ENCODE data around the gene SMYD3. TPM values are rescaled to one million over a fixed set of nuclear protein-coding genes. Genes with fewer than 3 reads are reported as not detected.
"Not testable (repeated sequence)": the region's sequence is repeated elsewhere in the genome, so short reads cannot be mapped to it uniquely, and the experiment has no call there.

The SMYD3 gene
- polyA plus RNA-seq, 3 donors: 29.0 to 36.5 (median 32.0) TPM

GRCh38 chr1:245945136-245945535 is 561.9 kb downstream of the SMYD3 start:
- not testable (repeated sequence) for DNase-seq (ENCODE audit: low read depth in 3 of 3, low spot score in 2 of 3)

DNA sequence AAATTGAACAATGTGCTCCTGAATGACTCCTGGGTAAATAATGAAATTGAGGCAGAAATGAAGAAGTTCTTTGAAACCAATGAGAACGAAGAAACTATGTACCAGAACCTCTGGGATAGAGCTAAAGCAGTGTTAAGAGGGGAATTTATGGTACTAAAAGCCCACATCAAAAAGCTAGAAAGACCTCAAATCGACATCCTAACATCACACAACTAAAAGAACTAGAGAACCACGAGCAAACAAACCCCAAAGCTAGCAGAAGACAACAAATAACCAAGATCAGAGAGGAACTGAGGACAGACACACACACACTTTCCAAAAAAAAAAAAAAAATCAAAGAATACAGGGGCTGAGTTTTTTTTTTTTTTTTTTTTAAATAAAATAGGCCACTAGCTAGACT is 564.2 kb downstream of the SMYD3 start:
- no peak for DNase-seq (ENCODE audit: low read depth in 3 of 3, low spot score in 2 of 3)

- not testable (repeated sequence) for DNase-seq (ENCODE audit: low read depth in 3 of 3, low spot score in 2 of 3)
These were observed 565.3 kb downstream of the SMYD3 start for GRCh38 chr1:245941771-245942170.

GRCh38 chr1:245939756-245940345 is 567.2 kb downstream of the SMYD3 start:
- no peak for DNase-seq (ENCODE audit: low read depth in 3 of 3, low spot score in 2 of 3)

DNA sequence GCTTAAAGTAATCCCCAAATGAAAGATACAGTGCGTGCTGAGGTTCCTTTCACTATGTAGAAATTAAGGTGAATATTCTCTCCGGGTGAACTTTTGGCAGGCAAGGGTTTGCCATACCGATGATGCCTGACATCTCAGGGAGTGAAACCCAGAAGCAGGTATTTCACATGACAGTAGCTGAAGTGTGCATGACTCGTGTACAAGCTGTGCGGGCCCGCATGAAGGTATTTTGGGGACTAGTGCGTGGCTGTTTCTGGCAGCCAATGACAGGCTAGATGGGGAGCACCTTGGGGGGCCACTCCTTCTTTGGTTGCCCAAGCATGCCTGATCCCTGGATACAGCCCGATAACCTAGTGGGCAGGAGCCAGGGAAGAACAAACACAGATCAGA is 569.0 kb downstream of the SMYD3 start:
- no peak for DNase-seq (ENCODE audit: low read depth in 3 of 3, low spot score in 2 of 3)

DNA sequence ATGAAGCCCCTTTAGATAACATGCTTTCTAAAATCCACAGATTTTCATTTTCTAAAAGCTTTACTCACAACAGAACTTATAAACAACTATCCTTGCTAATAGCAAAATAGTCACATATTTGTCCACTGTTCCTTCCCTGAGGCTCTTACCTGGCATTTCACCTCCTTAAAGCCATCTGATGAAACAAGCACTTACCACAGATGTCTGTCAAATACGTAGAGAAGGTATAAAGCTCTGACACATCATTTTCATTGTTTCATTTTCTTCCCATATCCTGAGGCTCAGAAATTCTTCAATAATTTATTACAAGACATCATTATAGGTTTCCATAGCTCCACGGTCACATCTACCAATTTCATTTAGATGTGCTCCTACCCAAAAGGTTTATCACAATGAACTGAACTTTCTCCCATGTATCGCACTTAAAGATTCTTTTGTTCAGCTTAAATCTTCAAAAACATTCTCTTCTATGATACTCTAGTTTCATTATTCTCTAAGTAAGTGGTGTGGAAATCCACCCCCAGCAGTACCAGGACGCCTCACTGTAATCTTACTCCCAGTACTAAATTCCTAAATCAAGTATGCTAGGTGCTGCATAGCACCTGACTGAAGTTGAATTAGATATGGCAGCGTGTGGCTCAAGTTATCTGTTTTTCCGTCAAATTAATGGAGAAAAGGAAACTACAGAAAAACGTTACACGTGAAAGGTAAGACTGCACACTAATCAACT is 569.6 kb downstream of the SMYD3 start:
- no peak for DNase-seq (ENCODE audit: low read depth in 3 of 3, low spot score in 2 of 3)

- DNase-seq (ENCODE audit: low read depth in 3 of 3, low spot score in 2 of 3): no peak
These were observed 572.7 kb downstream of the SMYD3 start for GRCh38 chr1:245934409-245934808.

GRCh38 chr1:245933431-245934045 is 573.5 kb downstream of the SMYD3 start:
- no peak for DNase-seq (ENCODE audit: low read depth in 3 of 3, low spot score in 2 of 3)

GRCh38 chr1:245932302-245932972 is 574.6 kb downstream of the SMYD3 start:
- no peak for DNase-seq (ENCODE audit: low read depth in 3 of 3, low spot score in 2 of 3)

- DNase-seq (ENCODE audit: low read depth in 3 of 3, low spot score in 2 of 3): no peak
These were observed 575.6 kb downstream of the SMYD3 start for GRCh38 chr1:245931450-245931849.

- no peak for DNase-seq (ENCODE audit: low read depth in 3 of 3, low spot score in 2 of 3)
These were observed 577.9 kb downstream of the SMYD3 start for GRCh38 chr1:245929224-245929623.

GRCh38 chr1:245926888-245927287 is 580.2 kb downstream of the SMYD3 start:
- peak in 2 of 3 donors; percentile 27 to 33 for DNase-seq (ENCODE audit: low read depth in 3 of 3, low spot score in 2 of 3)

- DNase-seq (ENCODE audit: low read depth in 3 of 3, low spot score in 2 of 3): no peak
These were observed 583.9 kb downstream of the SMYD3 start for GRCh38 chr1:245923215-245923614.

DNA sequence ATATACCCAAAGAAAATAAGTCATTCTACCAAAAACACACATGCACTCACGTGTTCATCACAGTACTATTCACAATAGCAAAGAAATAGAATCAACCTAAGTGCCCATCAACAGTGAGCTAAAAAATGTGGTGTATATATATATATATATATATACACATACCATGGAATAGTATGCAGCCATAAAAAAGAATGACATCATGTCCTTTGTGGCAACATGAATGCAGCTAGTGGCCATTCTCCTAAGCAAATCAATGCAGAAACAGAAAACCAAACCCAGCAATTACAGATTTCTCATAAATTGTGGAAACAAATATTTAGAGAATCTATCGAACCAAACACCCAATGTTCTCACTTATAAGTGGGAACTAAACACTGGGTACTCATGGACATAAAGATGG is 585.7 kb downstream of the SMYD3 start:
- DNase-seq (ENCODE audit: low read depth in 3 of 3, low spot score in 2 of 3): no peak

DNA sequence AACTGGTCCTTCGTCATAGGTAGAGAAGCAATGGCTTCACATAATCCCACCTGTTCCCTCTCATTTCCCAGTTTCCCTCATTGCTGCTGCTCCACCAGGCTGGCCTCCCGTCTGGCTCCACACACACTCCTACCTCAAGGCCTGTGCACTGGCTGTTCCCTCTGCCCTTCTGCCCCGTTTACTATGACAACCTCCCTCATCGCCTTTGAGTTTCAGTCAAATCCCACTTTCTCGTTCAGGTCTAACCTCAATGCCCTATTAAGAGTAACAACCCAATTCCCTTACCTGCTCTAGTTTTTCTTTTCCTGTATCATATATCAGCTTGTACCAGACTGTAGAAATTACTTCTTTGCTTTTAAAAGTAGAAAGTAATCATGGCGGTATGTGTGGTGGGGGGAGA is 589.7 kb downstream of the SMYD3 start:
- DNase-seq (ENCODE audit: low read depth in 3 of 3, low spot score in 2 of 3): no peak

GRCh38 chr1:245915841-245916240 is 591.2 kb downstream of the SMYD3 start:
- no peak for DNase-seq (ENCODE audit: low read depth in 3 of 3, low spot score in 2 of 3)

DNA sequence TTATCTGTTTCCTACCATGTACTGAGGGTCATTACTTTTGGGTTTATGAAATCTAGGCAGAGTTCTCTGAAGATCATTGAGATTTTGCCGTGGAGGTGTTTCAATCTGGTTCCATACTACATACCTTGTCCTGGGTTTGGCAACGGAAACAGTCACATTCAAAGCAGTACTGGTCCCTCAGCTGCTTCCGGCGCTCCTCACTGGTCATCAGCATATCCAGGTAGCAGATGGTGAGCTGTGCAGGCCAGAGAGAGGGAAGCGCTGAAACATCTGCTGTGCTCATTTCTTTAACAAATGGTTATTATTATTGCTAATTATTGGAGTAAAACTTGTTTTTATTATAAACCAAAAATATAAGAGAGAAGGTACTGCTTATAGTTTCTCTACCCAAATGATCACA is 591.7 kb downstream of the SMYD3 start:
- no peak for DNase-seq (ENCODE audit: low read depth in 3 of 3, low spot score in 2 of 3)

DNA sequence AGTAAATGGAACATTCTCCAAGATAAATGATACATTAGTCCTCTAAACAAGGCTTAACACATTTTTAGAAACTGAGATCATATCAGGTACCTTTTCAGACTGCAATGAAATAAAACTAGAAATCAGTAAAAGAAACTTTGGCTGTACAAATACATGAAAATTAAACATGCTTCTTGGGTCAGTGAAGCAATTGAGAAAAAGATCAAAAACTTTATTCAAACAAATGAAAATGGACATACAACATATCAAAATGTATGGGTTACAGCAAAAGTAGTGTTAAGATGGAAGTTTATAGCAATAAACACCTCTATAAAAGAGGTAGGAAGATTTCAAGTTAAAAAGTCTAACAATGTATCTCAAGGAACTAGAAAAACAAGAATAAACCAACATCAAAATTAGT is 598.5 kb downstream of the SMYD3 start:
- DNase-seq (ENCODE audit: low read depth in 3 of 3, low spot score in 2 of 3): no peak

- no peak for DNase-seq (ENCODE audit: low read depth in 3 of 3, low spot score in 2 of 3)
These were observed 600.9 kb downstream of the SMYD3 start for GRCh38 chr1:245906207-245906606.

DNA sequence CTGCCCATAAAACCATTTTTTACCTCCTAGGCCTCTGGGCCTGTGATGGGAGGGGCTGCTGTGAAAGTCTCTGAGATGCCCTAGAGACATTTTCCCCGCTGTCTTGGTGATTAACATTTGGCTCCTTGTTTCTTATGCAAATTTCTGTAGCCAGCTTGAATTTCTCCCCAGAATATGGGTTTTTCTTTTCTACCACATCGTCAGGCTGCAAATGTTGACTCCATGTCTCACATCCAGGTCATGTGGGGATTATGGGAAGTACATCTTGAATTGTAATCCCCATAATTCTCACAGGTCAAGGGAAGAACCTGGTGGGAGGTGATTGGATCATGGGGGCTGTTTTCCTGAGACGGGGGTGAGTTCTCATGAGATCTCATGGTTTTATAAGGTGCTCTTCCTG is 603.2 kb downstream of the SMYD3 start:
- no peak for DNase-seq (ENCODE audit: low read depth in 3 of 3, low spot score in 2 of 3)

- DNase-seq (ENCODE audit: low read depth in 3 of 3, low spot score in 2 of 3): no peak
These were observed 605.5 kb downstream of the SMYD3 start for GRCh38 chr1:245901565-245901964.

- DNase-seq (ENCODE audit: low read depth in 3 of 3, low spot score in 2 of 3): no peak
These were observed 606.0 kb downstream of the SMYD3 start for GRCh38 chr1:245901037-245901436.

All from right renal cortex interstitium (tissue), 3 donors.